ENCODE results near the gene EPB41.

DNA sequence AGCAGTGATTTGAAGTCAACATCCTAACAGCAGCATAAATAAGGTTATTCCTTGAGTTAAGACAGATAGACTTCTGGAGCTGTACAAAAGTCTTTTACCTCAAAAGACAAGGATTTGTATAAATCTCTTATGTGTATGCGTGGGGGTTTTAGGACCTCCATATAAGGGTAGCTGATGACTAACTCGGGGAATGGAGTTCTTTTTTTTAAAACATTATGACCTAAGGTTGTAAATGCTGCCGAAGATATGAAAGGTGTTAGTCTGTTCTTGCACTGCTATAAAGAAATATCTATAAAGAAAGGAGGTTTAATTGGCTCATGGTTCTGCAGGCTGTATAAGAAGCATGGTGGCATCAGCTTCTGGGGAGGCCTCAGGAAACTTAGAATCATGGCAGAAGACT, 90.4 kb downstream of the EPB41 start:
- TF ChIP-seq, protein P1, sequence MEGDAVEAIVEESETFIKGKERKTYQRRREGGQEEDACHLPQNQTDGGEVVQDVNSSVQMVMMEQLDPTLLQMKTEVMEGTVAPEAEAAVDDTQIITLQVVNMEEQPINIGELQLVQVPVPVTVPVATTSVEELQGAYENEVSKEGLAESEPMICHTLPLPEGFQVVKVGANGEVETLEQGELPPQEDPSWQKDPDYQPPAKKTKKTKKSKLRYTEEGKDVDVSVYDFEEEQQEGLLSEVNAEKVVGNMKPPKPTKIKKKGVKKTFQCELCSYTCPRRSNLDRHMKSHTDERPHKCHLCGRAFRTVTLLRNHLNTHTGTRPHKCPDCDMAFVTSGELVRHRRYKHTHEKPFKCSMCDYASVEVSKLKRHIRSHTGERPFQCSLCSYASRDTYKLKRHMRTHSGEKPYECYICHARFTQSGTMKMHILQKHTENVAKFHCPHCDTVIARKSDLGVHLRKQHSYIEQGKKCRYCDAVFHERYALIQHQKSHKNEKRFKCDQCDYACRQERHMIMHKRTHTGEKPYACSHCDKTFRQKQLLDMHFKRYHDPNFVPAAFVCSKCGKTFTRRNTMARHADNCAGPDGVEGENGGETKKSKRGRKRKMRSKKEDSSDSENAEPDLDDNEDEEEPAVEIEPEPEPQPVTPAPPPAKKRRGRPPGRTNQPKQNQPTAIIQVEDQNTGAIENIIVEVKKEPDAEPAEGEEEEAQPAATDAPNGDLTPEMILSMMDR (IDR thresholded peaks at IDR 0.05; ENCODE audit: extremely low read depth in 1 of 2, insufficient read depth in 1 of 2, low read depth in 1 of 2, low read length in 2 of 2) = no peak
- TF ChIP-seq EZH2 (IDR thresholded peaks at IDR 0.05; ENCODE audit: borderline replicate concordance, low read depth, low read length, severe bottlenecking) = no peak
- no peak for TF ChIP-seq JUN (IDR thresholded peaks at IDR 0.05; ENCODE audit: borderline replicate concordance, insufficient read depth, insufficient read length, low read depth)

Measured in endothelial cell of umbilical vein (primary cell).